ENCODE results near the gene HAL.

DNA sequence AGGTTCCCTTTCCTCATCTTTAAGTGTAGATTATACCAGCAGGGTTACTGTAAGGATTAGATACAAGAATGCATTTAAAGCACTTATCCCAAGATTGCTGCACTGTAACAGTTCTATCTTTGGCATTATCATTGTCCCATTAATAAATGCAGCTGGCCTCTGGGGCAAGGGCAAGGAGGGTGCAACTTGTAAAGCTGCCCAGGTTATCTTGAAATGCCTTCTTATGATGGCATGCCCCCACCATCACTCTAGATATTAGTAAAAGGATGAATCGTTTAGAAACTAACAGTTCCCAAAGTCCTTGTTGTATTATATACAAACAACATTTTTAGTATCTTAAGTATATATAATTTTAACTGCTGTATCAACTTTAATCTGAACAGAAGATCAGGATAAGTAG, 32.4 kb upstream of the HAL start:
- TF ChIP-seq, protein P1, sequence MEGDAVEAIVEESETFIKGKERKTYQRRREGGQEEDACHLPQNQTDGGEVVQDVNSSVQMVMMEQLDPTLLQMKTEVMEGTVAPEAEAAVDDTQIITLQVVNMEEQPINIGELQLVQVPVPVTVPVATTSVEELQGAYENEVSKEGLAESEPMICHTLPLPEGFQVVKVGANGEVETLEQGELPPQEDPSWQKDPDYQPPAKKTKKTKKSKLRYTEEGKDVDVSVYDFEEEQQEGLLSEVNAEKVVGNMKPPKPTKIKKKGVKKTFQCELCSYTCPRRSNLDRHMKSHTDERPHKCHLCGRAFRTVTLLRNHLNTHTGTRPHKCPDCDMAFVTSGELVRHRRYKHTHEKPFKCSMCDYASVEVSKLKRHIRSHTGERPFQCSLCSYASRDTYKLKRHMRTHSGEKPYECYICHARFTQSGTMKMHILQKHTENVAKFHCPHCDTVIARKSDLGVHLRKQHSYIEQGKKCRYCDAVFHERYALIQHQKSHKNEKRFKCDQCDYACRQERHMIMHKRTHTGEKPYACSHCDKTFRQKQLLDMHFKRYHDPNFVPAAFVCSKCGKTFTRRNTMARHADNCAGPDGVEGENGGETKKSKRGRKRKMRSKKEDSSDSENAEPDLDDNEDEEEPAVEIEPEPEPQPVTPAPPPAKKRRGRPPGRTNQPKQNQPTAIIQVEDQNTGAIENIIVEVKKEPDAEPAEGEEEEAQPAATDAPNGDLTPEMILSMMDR (IDR thresholded peaks at IDR 0.05), result no peak
- TF ChIP-seq, protein P2, sequence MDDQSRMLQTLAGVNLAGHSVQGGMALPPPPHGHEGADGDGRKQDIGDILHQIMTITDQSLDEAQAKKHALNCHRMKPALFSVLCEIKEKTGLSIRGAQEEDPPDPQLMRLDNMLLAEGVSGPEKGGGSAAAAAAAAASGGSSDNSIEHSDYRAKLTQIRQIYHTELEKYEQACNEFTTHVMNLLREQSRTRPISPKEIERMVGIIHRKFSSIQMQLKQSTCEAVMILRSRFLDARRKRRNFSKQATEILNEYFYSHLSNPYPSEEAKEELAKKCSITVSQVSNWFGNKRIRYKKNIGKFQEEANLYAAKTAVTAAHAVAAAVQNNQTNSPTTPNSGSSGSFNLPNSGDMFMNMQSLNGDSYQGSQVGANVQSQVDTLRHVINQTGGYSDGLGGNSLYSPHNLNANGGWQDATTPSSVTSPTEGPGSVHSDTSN (IDR thresholded peaks at IDR 0.05), result no peak
- no peak for TF ChIP-seq POLR2AphosphoS5 (IDR thresholded peaks at IDR 0.05; ENCODE audit: low read depth, low read length)
- TF ChIP-seq, protein P3, sequence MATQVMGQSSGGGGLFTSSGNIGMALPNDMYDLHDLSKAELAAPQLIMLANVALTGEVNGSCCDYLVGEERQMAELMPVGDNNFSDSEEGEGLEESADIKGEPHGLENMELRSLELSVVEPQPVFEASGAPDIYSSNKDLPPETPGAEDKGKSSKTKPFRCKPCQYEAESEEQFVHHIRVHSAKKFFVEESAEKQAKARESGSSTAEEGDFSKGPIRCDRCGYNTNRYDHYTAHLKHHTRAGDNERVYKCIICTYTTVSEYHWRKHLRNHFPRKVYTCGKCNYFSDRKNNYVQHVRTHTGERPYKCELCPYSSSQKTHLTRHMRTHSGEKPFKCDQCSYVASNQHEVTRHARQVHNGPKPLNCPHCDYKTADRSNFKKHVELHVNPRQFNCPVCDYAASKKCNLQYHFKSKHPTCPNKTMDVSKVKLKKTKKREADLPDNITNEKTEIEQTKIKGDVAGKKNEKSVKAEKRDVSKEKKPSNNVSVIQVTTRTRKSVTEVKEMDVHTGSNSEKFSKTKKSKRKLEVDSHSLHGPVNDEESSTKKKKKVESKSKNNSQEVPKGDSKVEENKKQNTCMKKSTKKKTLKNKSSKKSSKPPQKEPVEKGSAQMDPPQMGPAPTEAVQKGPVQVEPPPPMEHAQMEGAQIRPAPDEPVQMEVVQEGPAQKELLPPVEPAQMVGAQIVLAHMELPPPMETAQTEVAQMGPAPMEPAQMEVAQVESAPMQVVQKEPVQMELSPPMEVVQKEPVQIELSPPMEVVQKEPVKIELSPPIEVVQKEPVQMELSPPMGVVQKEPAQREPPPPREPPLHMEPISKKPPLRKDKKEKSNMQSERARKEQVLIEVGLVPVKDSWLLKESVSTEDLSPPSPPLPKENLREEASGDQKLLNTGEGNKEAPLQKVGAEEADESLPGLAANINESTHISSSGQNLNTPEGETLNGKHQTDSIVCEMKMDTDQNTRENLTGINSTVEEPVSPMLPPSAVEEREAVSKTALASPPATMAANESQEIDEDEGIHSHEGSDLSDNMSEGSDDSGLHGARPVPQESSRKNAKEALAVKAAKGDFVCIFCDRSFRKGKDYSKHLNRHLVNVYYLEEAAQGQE (IDR thresholded peaks at IDR 0.05; ENCODE audit: low read depth, low read length), result no peak
- no peak for TF ChIP-seq CHD2 (IDR thresholded peaks at IDR 0.05; ENCODE audit: low read length, partially characterized antibody)
- no peak for TF ChIP-seq EP300 (IDR thresholded peaks at IDR 0.05; ENCODE audit: borderline replicate concordance in 1 of 2, low read depth in 1 of 2, low read length in 1 of 2)
- TF ChIP-seq, protein P4, sequence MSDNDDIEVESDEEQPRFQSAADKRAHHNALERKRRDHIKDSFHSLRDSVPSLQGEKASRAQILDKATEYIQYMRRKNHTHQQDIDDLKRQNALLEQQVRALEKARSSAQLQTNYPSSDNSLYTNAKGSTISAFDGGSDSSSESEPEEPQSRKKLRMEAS (IDR thresholded peaks at IDR 0.05; ENCODE audit: low read depth), result no peak
- TF ChIP-seq YY1 (IDR thresholded peaks at IDR 0.05; ENCODE audit: low read depth), result no peak
- TF ChIP-seq MEF2A (IDR thresholded peaks at IDR 0.05; ENCODE audit: borderline replicate concordance, low read depth), result no peak
- TF ChIP-seq, protein P5, sequence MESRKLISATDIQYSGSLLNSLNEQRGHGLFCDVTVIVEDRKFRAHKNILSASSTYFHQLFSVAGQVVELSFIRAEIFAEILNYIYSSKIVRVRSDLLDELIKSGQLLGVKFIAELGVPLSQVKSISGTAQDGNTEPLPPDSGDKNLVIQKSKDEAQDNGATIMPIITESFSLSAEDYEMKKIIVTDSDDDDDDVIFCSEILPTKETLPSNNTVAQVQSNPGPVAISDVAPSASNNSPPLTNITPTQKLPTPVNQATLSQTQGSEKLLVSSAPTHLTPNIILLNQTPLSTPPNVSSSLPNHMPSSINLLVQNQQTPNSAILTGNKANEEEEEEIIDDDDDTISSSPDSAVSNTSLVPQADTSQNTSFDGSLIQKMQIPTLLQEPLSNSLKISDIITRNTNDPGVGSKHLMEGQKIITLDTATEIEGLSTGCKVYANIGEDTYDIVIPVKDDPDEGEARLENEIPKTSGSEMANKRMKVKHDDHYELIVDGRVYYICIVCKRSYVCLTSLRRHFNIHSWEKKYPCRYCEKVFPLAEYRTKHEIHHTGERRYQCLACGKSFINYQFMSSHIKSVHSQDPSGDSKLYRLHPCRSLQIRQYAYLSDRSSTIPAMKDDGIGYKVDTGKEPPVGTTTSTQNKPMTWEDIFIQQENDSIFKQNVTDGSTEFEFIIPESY (IDR thresholded peaks at IDR 0.05; ENCODE audit: borderline replicate concordance, low read depth), result no peak
- no peak for TF ChIP-seq JUND (IDR thresholded peaks at IDR 0.05)
- TF ChIP-seq RXRA (IDR thresholded peaks at IDR 0.05; ENCODE audit: borderline replicate concordance, low read depth), result no peak
- TF ChIP-seq, protein P6, sequence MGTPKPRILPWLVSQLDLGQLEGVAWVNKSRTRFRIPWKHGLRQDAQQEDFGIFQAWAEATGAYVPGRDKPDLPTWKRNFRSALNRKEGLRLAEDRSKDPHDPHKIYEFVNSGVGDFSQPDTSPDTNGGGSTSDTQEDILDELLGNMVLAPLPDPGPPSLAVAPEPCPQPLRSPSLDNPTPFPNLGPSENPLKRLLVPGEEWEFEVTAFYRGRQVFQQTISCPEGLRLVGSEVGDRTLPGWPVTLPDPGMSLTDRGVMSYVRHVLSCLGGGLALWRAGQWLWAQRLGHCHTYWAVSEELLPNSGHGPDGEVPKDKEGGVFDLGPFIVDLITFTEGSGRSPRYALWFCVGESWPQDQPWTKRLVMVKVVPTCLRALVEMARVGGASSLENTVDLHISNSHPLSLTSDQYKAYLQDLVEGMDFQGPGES (IDR thresholded peaks at IDR 0.05; ENCODE audit: low read depth, low read length), result no peak
- no peak for TF ChIP-seq RCOR1 (IDR thresholded peaks at IDR 0.05; ENCODE audit: low read length)
